GM21367 (cell line): ENCODE results near the gene LAMTOR5.

Experiments
- ATAC-seq: cut with Tn5 transposase; IDR thresholded peaks from one replicate; pipeline ENCODE4 v1.9.1; 2021; ENCODE audit not compliant: unreplicated experiment

Gene LAMTOR5

GRCh38 chr1:110390692-110391245 is 16.7 kb downstream of the LAMTOR5 start, which contains the start of gene SLC16A4:
TSS of gene SLC16A4 (minus strand) at chr1:110391026. CDS start at chr1:110389323, 1,703 bp downstream.
- no peak for ATAC-seq

- ATAC-seq = no peak
Observed at GRCh38 chr1:110390096-110390495, 17.4 kb downstream of the LAMTOR5 start.

GRCh38 chr1:110387048-110387754 is 20.3 kb downstream of the LAMTOR5 start:
- no peak for ATAC-seq

- ATAC-seq = no peak
Observed at GRCh38 chr1:110385369-110385768, 22.1 kb downstream of the LAMTOR5 start.

GRCh38 chr1:110384581-110385321 is 22.7 kb downstream of the LAMTOR5 start:
- peak; percentile 46 for ATAC-seq

GRCh38 chr1:110383251-110383990 is 24.1 kb downstream of the LAMTOR5 start:
- ATAC-seq = no peak

- ATAC-seq = no peak
Observed at GRCh38 chr1:110380672-110381283, 26.7 kb downstream of the LAMTOR5 start.

GRCh38 chr1:110375490-110375889 is 32.0 kb downstream of the LAMTOR5 start:
- no peak for ATAC-seq

GRCh38 chr1:110370827-110371226 is 36.7 kb downstream of the LAMTOR5 start:
- ATAC-seq = no peak

- no peak for ATAC-seq
Observed at GRCh38 chr1:110364221-110364620, 43.3 kb downstream of the LAMTOR5 start.

GRCh38 chr1:110361856-110362255 is 45.6 kb downstream of the LAMTOR5 start:
- ATAC-seq = no peak

GRCh38 chr1:110360431-110360830 is 47.1 kb downstream of the LAMTOR5 start:
- ATAC-seq = no peak

GRCh38 chr1:110356379-110356778 is 51.1 kb downstream of the LAMTOR5 start:
- no peak for ATAC-seq

- ATAC-seq = no peak
Observed at GRCh38 chr1:110355321-110355720, 52.2 kb downstream of the LAMTOR5 start.
